H1 (cell line): ENCODE results near the gene UNC119. TPM values are rescaled to one million over a fixed set of nuclear protein-coding genes. Genes with fewer than 3 reads are reported as not detected.

Experiments used
- ATF2 ChIP-seq: IDR thresholded peaks from 2 replicates; pipeline ENCODE4 v1.6.1; 2012; ENCODE audit warnings: low read length, inconsistent platforms
- CHD7 ChIP-seq: fragments of 300-600 bp; sonication (generic); IDR thresholded peaks from 2 replicates; pipeline ENCODE4 v1.7.1; 2012; ENCODE audit warnings: low read length, moderate library complexity, mild to moderate bottlenecking, inconsistent platforms; ENCODE audit not compliant: insufficient replicate concordance
- CREB1 ChIP-seq: IDR thresholded peaks from 2 replicates; pipeline ENCODE4 v1.6.1; 2012; ENCODE audit warnings: inconsistent platforms
- JUND ChIP-seq: IDR thresholded peaks from 2 replicates; pipeline ENCODE4 v1.6.1; 2011; ENCODE audit warnings: mild to moderate bottlenecking, improper control_type of control experiment, low read length
- NANOG ChIP-seq: IDR thresholded peaks from 2 replicates; pipeline ENCODE4 v1.6.1; 2011; ENCODE audit warnings: low read length, low read depth, mild to moderate bottlenecking, inconsistent platforms; ENCODE audit not compliant: insufficient read depth, poor library complexity, severe bottlenecking
- RNF2 ChIP-seq: fragments of 200-900, 300-1000 bp; sonication (generic); IDR thresholded peaks from 2 replicates; pipeline ENCODE4 v1.7.1; 2016; ENCODE audit warnings: borderline replicate concordance, low read depth, mild to moderate bottlenecking, antibody characterized with exemption, low read length; ENCODE audit not compliant: poor library complexity, severe bottlenecking; ENCODE audit errors: missing control alignments
- RXRA ChIP-seq: IDR thresholded peaks from 2 replicates; pipeline ENCODE4 v1.6.1; 2011; ENCODE audit warnings: low read depth, mild to moderate bottlenecking, low read length, moderate library complexity; ENCODE audit not compliant: insufficient read depth
- TAF7 ChIP-seq: optimal IDR thresholded peaks from 2 replicates; pipeline ENCODE3; 2011; ENCODE audit warnings: low read depth, mild to moderate bottlenecking, inconsistent platforms, low read length, moderate library complexity, borderline replicate concordance
- TEAD4 ChIP-seq: IDR thresholded peaks from 2 replicates; pipeline ENCODE4 v1.6.1; 2012; ENCODE audit warnings: low read depth, low read length, inconsistent platforms, mixed read lengths
- polyA plus RNA-seq, 7 experiments: library from polyadenylated mRNA; depleted of rRNA in 3 of 7; stranded (reverse) in 5 of 7; unstranded in 2 of 7; fragments of >200 nt in 5 of 7; fragments of 200-250 nt in 2 of 7; gene quantifications; 1 replicate in 5 of 7; 2 replicates in 1 of 7; 4 replicates in 1 of 7; pipeline versions ENCODE4 v1.2.1 to v1.2.3, GENCODE V29; 2011 to 2013; ENCODE audit warnings: missing spikeins in 2 of 7, mixed read lengths in 2 of 7
- total RNA-seq: library from RNA; stranded (reverse); fragmentation: NEBNext Ultra II Directional; extraction: Animal tissue kit (Norgen Biotek cat#: 25700); gene quantifications from 2 replicates; pipeline ENCODE4 v1.2.1, GENCODE V29; 2021

The UNC119 gene
- total and polyA plus RNA-seq, 2 of the 8 experiments (the other 6 are each of a cell fraction or from before 2014, with no cell fraction given): 43.5 to 94.4 TPM

- no peak for TF ChIP-seq CHD7
- no peak for TF ChIP-seq NANOG
- TF ChIP-seq CREB1: no peak
- TF ChIP-seq TEAD4: no peak
- TF ChIP-seq RXRA: no peak
- TF ChIP-seq JUND: no peak
- no peak for TF ChIP-seq RNF2
- no peak for TF ChIP-seq TAF7
- no peak for TF ChIP-seq ATF2
- TF ChIP-seq, all 59 proteins: peak for 0
Observed at GRCh38 chr17:28519236-28519635, 33.2 kb downstream of the UNC119 start (continued).
